Lower lobe of right lung (tissue), 2 donors: ENCODE results near the gene BARHL1. TPM values are rescaled to one million over a fixed set of nuclear protein-coding genes. Genes with fewer than 3 reads are reported as not detected.
A peak's percentile ranks its signal among the peaks of the same experiment; 100 is the strongest.

Experiments
- ATAC-seq, 2 donors: fragments of 200-7000 bp; cut with Tn5 transposase; one replicate each; pipeline ENCODE4 v1.9.1; 2020 to 2022; ENCODE audit warnings: mild to moderate bottlenecking in 2 of 2, moderate library complexity in 2 of 2
- DNase-seq: peaks from one replicate; pipeline ENCODE4 v3.0.0-alpha.2; 2020
- H3K27ac ChIP-seq: fragments of 200-600 bp; one replicate; pipeline ENCODE4 v1.8.0; 2022
- H3K27me3 ChIP-seq: fragments of 200-600 bp; one replicate; pipeline ENCODE4 v1.8.0; 2022; ENCODE audit warnings: low read depth
- H3K36me3 ChIP-seq: fragments of 200-600 bp; one replicate; pipeline ENCODE4 v1.8.0; 2022; ENCODE audit warnings: mild to moderate bottlenecking
- H3K4me1 ChIP-seq: fragments of 200-600 bp; one replicate; pipeline ENCODE4 v1.8.0; 2022
- H3K4me3 ChIP-seq: fragments of 200-600 bp; one replicate; pipeline ENCODE4 v1.8.0; 2022; ENCODE audit warnings: mild to moderate bottlenecking
- H3K9me3 ChIP-seq: fragments of 200-600 bp; one replicate; pipeline ENCODE4 v1.8.0; 2022
- CTCF ChIP-seq: fragments of 200-600 bp; IDR thresholded peaks from one replicate; pipeline ENCODE4 v1.8.0; 2022; ENCODE audit warnings: antibody characterized with exemption, mild to moderate bottlenecking
- intact Hi-C: fragments of 100-400 bp; cut with DNase I; formaldehyde crosslinking; loops from one replicate; pipeline ENCODE4 v1.11.0; 2022
- total RNA-seq: library from RNA; stranded (reverse); fragmentation: NEBNext Ultra II Directional; extraction: Animal tissue kit (Norgen Biotek cat#: 25700); gene quantifications from one replicate; pipeline ENCODE4 v1.2.1, GENCODE V29; 2021
- donor health status: DM: no; HTN: yes; CAD: no; lungs with severe emphysema.

BARHL1 gene
- total RNA-seq, 1 donor from 2014 or later = not detected

DNA sequence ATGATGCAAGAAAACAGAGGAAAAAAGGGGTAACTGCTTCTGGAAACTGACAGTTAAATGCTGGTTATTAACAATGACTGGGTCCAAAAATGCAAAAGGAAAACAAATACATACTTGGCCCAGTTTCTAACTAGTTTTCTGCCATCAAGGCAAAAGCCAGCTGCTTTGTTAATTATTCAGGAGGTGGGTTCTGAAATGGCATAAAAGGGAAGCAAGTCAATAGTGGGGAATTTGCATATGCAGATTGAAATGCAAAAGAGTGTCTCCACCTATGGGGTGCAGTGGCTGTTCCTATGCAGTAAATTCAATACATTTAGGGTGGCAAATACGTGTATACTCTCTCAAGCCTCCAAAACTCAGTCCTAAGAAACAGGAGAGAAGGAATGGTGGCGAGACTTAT, 33.4 kb downstream of the BARHL1 start:
- no peaks in the 10 kb centered on the region for H3K4me1 ChIP-seq
- no peaks in the 10 kb centered on the region for H3K9me3 ChIP-seq
- no peak overlapping the region for H3K27ac ChIP-seq
- no peak overlapping the region for H3K4me3 ChIP-seq
- intact Hi-C loops = no loop called here
- ATAC-seq (no peak), DNase-seq (no peak)
- TF ChIP-seq CTCF = no peak
- peaks cover 91% of the 10 kb centered on the region for H3K36me3 ChIP-seq
- H3K27me3 ChIP-seq = no peaks in the 10 kb centered on the region

GRCh38 chr9:132616725-132617124, 34.3 kb downstream of the BARHL1 start:
- DNase-seq (no peak), ATAC-seq (no peak)
- H3K27ac ChIP-seq = no peak overlapping the region
- intact Hi-C loops = no loop called here
- no peak overlapping the region for H3K4me3 ChIP-seq
- peaks cover 88% of the 10 kb centered on the region for H3K36me3 ChIP-seq
- no peaks in the 10 kb centered on the region for H3K4me1 ChIP-seq
- no peaks in the 10 kb centered on the region for H3K9me3 ChIP-seq
- H3K27me3 ChIP-seq = no peaks in the 10 kb centered on the region
- TF ChIP-seq CTCF = no peak

DNA sequence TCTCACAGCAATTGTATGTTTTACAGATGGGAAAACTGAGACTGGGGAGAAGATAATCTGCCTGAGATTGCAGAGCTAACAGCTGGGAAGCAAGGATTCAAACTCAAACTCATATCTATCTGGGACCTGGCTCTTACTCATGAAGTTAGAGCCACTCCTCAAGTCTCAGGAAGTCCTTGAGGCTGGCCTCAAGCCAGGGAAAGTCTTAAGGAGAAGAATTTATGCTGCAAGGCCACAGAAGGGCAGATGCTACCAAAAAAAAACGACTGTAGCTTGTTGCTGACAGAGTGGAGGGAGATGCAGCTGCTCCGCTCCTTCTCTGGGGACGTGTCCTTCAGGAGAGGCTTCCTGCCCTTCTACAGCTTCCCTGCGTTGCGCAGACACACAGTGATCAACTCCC, 39.8 kb downstream of the BARHL1 start:
- DNase-seq = peak; percentile 68
- H3K4me1 ChIP-seq = no peaks in the 10 kb centered on the region
- H3K4me3 ChIP-seq = no peak overlapping the region
- H3K27ac ChIP-seq = no peak overlapping the region
- intact Hi-C loops = no loop called here
- no peaks in the 10 kb centered on the region for H3K27me3 ChIP-seq
- peaks cover 71% of the 10 kb centered on the region for H3K36me3 ChIP-seq
- TF ChIP-seq CTCF = no peak
- ATAC-seq = peak; percentile 47 to 63
- H3K9me3 ChIP-seq = no peaks in the 10 kb centered on the region

GRCh38 chr9:132626285-132626684, 43.9 kb downstream of the BARHL1 start:
- no peak for DNase-seq
- ATAC-seq = no peak
- Histone ChIP-seq H3K4me3 (no peak overlapping the region), H3K36me3 (peaks cover 71% of the 10 kb centered on the region), H3K4me1 (no peaks in the 10 kb centered on the region), H3K27me3 (no peaks in the 10 kb centered on the region), H3K27ac (no peak overlapping the region), H3K9me3 (no peaks in the 10 kb centered on the region)
- intact Hi-C loops = no loop called here
- TF ChIP-seq CTCF = no peak

DNA sequence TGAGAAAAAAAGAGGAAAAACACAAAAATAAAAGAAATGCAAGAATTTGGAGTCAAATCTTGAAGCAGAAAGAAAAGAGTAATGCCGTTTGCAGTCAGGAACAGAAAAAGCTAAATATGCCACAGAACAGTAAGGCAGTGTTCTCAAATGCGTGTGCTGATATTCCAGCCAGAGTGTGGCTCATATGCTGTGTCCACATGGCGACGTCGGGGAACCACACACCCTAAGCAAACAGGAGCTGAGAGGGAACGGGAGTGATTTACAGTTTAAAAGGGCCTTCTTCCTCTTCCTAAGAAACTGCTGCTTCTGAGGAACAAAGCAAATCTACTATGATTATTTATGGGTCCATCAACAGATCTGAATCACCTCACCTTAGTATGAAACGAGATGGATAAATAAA, 44.7 kb downstream of the BARHL1 start:
- TF ChIP-seq CTCF = no peak
- peaks cover 76% of the 10 kb centered on the region for H3K36me3 ChIP-seq
- intact Hi-C loops = no loop called here
- no peak overlapping the region for H3K27ac ChIP-seq
- H3K9me3 ChIP-seq = no peaks in the 10 kb centered on the region
- no peaks in the 10 kb centered on the region for H3K27me3 ChIP-seq
- no peak for ATAC-seq
- H3K4me3 ChIP-seq = no peak overlapping the region
- DNase-seq = no peak
- H3K4me1 ChIP-seq = no peaks in the 10 kb centered on the region

GRCh38 chr9:132627594-132627993, 45.2 kb downstream of the BARHL1 start:
- no peaks in the 10 kb centered on the region for H3K4me1 ChIP-seq
- H3K27ac ChIP-seq = no peak overlapping the region
- ATAC-seq = no peak
- intact Hi-C loops = no loop called here
- no peak for TF ChIP-seq CTCF
- no peak overlapping the region for H3K4me3 ChIP-seq
- H3K27me3 ChIP-seq = no peaks in the 10 kb centered on the region
- H3K36me3 ChIP-seq = peaks cover 76% of the 10 kb centered on the region
- no peaks in the 10 kb centered on the region for H3K9me3 ChIP-seq
- no peak for DNase-seq
